Cardiac fibroblast (primary cell): ENCODE results near the gene GALM.
A peak's percentile ranks its signal among the peaks of the same experiment; 100 is the strongest.

Experiments
- DNase-seq, 2 donors: peaks; one replicate each; pipeline versions ENCODE4 v3.0.0 to v3.0.0-alpha.2; 2010; ENCODE audit warnings: low read depth in 2 of 2
- H3K4me3 ChIP-seq, 2 donors: replicated peaks in 1 of 2; 1 replicate in 1 of 2; 2 replicates in 1 of 2; pipeline ENCODE4 v1.5.1; 2011; ENCODE audit warnings: low read depth in 2 of 2, low read length in 2 of 2, mild to moderate bottlenecking in 2 of 2, moderate library complexity in 1 of 2
- TF ChIP-seq, protein P1 (sequence below): IDR thresholded peaks from one replicate; pipeline ENCODE4 v1.5.1; 2011; ENCODE audit warnings: low read depth, mild to moderate bottlenecking, low read length, inconsistent platforms

The GALM gene

DNA sequence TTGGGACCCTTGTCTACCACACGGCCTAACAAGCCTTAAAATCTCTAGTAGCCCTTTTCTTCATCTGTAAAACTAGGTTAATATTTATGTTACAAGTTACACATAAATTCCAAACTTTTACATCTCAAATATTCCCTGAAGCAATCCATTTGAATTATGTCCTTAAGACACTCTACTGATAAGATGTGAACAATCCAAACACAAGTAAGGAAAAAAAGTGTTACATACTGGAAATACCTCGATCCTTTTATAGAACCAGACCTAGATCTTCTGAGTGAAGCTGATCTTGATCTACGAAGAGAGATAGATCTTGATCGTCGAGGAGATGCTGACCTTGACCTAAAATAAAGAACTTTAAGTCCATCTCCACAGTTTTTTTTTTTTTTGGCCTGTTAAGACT lies 81.9 kb downstream of the GALM start:
- H3K4me3 ChIP-seq = no peak overlapping the region
- TF ChIP-seq, protein P1, sequence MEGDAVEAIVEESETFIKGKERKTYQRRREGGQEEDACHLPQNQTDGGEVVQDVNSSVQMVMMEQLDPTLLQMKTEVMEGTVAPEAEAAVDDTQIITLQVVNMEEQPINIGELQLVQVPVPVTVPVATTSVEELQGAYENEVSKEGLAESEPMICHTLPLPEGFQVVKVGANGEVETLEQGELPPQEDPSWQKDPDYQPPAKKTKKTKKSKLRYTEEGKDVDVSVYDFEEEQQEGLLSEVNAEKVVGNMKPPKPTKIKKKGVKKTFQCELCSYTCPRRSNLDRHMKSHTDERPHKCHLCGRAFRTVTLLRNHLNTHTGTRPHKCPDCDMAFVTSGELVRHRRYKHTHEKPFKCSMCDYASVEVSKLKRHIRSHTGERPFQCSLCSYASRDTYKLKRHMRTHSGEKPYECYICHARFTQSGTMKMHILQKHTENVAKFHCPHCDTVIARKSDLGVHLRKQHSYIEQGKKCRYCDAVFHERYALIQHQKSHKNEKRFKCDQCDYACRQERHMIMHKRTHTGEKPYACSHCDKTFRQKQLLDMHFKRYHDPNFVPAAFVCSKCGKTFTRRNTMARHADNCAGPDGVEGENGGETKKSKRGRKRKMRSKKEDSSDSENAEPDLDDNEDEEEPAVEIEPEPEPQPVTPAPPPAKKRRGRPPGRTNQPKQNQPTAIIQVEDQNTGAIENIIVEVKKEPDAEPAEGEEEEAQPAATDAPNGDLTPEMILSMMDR = no peak
- DNase-seq = no peak

DNA sequence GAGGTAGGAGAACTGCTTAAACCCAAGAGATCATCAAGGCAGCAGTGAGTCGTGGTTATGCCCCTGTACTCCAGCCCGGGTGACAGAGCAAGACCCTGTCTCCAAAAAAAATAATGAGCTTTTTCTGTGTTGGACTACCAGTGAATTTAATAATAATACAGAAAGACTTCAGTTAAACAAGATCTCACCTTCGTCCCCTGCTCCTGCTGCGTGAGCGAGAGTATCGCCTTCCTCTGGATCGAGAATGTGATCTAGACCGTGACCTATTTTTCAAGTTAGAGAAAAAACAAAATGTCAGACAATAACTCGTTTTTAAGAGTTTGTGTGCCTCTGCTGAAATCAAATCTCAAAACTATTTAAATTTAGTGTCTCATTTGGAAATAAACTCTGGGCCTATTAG lies 82.5 kb downstream of the GALM start:
- H3K4me3 ChIP-seq = no peak overlapping the region
- TF ChIP-seq, protein P1 = no peak

DNA sequence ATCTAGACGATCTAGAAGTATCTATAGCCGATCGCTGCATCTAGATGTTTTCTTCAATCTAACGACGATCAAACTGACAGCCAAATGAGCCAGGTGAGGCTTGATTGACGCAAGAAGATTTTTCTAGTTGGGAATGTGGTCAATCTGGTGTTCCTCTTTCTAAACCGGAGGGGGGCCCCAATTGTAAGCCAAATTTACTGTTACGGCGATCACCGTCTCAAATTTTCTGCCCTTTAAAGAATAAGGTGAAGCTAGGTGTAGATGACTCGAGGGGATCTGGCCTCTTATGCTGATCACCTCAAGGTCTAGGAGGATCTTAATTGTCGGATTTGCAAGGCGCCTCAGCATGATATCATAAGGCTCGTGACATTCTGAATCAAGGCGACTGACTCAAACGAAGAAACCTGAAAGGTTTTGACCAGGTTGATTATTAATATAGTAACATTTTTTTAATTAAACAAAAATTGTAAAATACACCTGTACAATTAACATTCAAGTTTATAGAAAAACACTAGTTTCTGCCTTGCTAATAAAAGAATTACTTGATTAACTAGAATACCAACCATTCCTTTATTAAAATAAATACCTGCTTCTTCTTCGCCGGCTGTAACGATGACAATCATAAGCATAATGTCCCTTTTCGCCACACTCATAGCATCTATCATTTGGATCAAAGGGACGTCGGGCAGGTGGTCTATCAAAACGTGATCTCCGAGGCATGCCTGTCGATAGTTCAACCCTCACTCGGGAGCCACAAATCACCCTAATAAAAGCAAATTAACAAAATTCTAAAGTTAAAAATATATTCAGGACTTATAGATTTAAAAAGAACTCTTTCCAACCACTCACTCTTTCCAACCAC lies 83.3 kb downstream of the GALM start:
- TF ChIP-seq, protein P1 = no peak
- H3K4me3 ChIP-seq = peak overlapping the region; percentile 98 to 100
- DNase-seq = no peak

More for the DNA sequence above, 82.5 kb downstream of the GALM start:
- DNase-seq = no peak

DNA sequence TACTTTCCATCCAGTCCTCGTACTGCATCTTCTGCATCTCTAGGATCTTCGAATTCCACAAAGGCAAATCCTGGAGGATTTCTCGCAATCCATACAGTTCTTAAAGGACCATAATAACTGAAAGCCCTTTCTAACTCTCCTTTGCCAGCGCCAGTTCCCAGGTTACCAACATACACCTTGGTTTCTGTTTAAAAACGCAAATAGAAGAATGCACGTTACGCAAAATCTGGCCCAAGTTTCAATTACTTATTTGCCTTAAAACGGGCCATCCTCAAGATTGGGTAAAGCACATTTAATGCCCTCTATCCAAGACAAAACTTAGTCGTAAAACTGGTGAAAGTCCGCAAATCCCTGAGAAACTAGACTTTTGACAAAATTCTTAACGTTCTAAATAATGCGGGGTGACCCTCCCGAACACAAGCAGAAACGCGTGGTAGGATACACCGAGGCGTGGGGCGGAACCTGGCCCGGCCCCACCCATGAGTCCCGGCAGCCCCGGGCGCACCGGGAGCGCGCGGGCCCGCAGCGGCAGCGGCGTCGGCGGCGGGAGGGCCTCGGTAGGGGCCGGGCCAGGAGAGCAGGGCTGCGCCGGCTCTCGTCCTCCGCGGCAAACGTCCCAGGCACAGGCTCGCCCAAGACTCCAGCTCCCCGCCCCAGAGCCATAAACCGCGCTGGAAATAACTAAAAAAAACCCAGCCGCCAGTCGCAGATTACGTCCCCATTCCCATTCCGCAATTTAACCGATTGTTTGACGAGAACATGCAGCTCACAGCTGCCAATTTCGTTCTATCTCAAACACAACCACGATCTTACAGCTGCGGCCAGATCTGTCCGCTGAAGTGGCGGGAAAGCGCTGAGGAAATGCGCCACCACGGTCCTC lies 84.3 kb downstream of the GALM start:
- TF ChIP-seq, protein P1 = no peak
- DNase-seq = peak; percentile 31 to 46
- H3K4me3 ChIP-seq = peak overlapping the region; percentile 98 to 100

DNA sequence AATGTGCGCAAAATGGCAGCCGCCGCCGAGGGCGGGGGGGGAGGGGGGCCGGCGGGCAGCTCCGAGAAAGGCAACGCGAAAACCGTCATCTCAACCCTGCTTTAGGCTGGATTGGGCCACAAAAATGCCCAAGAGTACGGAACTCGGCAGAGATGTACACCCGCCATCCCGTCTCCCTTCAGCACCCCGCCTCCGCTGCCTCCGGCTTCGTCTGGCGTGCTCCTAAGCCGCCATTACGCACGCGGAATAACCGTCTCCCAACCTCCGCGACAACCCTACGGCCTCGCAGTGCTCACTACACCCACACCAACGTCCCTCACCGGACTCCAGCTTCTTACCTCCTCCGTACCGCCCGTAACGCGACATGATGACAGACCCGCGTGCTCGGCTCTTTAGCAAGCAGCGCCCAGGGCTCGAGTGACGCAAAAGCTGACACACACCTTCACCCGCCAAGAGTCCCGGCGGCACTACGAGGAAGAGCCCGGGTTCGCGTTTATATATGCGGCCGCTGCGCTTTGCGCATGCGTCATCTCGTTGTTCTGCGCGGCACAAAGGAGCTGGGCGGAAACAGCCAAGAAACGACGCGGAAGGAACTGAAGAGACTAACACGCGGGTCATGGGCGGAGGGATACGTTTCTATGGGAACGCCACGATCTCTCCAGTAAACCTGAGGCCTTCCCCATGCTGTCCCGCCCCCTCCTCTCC lies 85.1 kb downstream of the GALM start, which contains the start of gene SRSF7:
Gene SRSF7, minus strand, starts transcription at position 471 of the 705 bp plus-strand sequence. Its CDS starts 105 bp downstream, at position 366.
- peak; percentile 100 for DNase-seq
- H3K4me3 ChIP-seq = peak within 1 kb of the TSS; percentile 98 to 100
- TF ChIP-seq, protein P1 = no peak
